A549 (cell line): Measurements from ENCODE around the gene RGP1.

Experiments used
- CTCF ChIP-seq: fragments of >200 bp; sonication (Bioruptor Twin); formaldehyde crosslinking; IDR thresholded peaks from 3 replicates; pipeline ENCODE4 v1.5.1; 2016
- EP300 ChIP-seq, 2 experiments: fragments of >200 bp; sonication (Bioruptor Twin); formaldehyde crosslinking; IDR thresholded peaks; 2 replicates in 1 of 2; 3 replicates in 1 of 2; pipeline ENCODE4 v1.6.1; 2016 to 2017
- FOSB ChIP-seq: fragments of 250-450 bp; sonication (Bioruptor Pico); IDR thresholded peaks from 2 replicates; pipeline ENCODE4 v1.5.0; 2020; ENCODE audit warnings: mild to moderate bottlenecking, moderate library complexity
- FOSL2 ChIP-seq, 2 experiments: fragments of 450-650 bp in 1 of 2; fragments of >200 bp in 1 of 2; sonication (Bioruptor Twin) in 1 of 2; formaldehyde crosslinking; IDR thresholded peaks; 2 replicates each; pipeline versions ENCODE4 v1.5.0 to v1.6.1; 2016 to 2020; ENCODE audit warnings: mild to moderate bottlenecking in 1 of 2, moderate library complexity in 1 of 2
- MYC ChIP-seq: IDR thresholded peaks from 2 replicates; pipeline ENCODE4 v1.6.1; 2012; ENCODE audit warnings: mild to moderate bottlenecking, inconsistent platforms, low read length, improper control_type of control experiment, borderline replicate concordance
- POLR2A ChIP-seq: IDR thresholded peaks from 2 replicates; pipeline ENCODE4 v1.6.1; 2012; ENCODE audit warnings: mild to moderate bottlenecking, low read length
- POLR2AphosphoS2 ChIP-seq: conservative IDR thresholded peaks from 2 replicates; pipeline ENCODE4 v1.6.1; 2012; ENCODE audit warnings: low read length, improper control_type of control experiment, inconsistent platforms
- RAD21 ChIP-seq, 2 experiments: fragments of >200 bp in 1 of 2; sonication (Bioruptor Twin) in 1 of 2; formaldehyde crosslinking in 1 of 2; IDR thresholded peaks in 1 of 2; conservative IDR thresholded peaks in 1 of 2; 2 replicates in 1 of 2; 3 replicates in 1 of 2; pipeline ENCODE4 v1.6.1; 2012 to 2018; ENCODE audit warnings: inconsistent platforms in 1 of 2
- RFX5 ChIP-seq: fragments of 450-650 bp; IDR thresholded peaks from 2 replicates; pipeline ENCODE4 v1.7.1; 2014; ENCODE audit warnings: antibody characterized with exemption, mild to moderate bottlenecking, moderate library complexity
- SMC3 ChIP-seq: fragments of >200 bp; sonication (Bioruptor Twin); formaldehyde crosslinking; IDR thresholded peaks from 3 replicates; pipeline ENCODE4 v1.6.1; 2018; ENCODE audit warnings: inconsistent platforms
- TF ChIP-seq, protein P1 (sequence below): fragments of >200 bp; sonication (Bioruptor Twin); formaldehyde crosslinking; IDR thresholded peaks from 3 replicates; pipeline ENCODE4 v1.6.1; 2016

DNA sequence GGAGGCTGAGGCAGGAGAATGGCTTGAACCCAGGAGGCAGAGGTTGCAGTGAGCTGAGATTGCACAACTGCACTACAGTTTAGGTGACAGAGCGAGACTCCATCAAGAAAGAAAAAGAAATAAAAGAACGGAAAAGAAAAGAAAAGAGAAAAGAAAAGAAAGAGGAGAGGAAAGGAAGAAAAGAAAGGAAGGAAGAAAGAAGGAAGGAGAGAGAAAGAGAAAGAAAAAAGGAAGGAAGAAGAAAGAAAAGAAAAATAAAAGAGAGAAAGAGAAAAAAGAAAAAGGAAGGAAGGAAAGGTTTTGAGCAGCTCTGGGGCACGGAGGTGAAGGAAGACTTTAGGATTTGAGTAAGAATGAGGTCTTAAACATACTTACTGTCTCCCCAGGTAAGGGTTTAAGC lies 35.5 kb upstream of the RGP1 start:
- TF ChIP-seq, protein P1, sequence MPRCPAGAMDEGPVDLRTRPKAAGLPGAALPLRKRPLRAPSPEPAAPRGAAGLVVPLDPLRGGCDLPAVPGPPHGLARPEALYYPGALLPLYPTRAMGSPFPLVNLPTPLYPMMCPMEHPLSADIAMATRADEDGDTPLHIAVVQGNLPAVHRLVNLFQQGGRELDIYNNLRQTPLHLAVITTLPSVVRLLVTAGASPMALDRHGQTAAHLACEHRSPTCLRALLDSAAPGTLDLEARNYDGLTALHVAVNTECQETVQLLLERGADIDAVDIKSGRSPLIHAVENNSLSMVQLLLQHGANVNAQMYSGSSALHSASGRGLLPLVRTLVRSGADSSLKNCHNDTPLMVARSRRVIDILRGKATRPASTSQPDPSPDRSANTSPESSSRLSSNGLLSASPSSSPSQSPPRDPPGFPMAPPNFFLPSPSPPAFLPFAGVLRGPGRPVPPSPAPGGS = no peak
- TF ChIP-seq CTCF (no peak), FOSL2 (IDR thresholded peaks at IDR 0.05) (no peak), FOSL2 (CRISPR knock-in tag; IDR thresholded peaks at IDR 0.05) (no peak), MYC (no peak), SMC3 (no peak), POLR2A (no peak), RAD21 (conservative IDR thresholded peaks at IDR 0.05 in 1 of 2, IDR thresholded peaks at IDR 0.05 in 1 of 2) (no peak), EP300 (IDR thresholded peaks at IDR 0.05) (no peak), RFX5 (no peak), POLR2AphosphoS2 (no peak), FOSB (no peak)
